ENCODE measurements around the gene NDUFB5. TPM values are rescaled to one million over a fixed set of nuclear protein-coding genes. Genes with fewer than 3 reads are reported as not detected.

NDUFB5 gene
- total RNA-seq, 4 donors from 2014 or later: 111 to 149 (median 122) TPM

DNA sequence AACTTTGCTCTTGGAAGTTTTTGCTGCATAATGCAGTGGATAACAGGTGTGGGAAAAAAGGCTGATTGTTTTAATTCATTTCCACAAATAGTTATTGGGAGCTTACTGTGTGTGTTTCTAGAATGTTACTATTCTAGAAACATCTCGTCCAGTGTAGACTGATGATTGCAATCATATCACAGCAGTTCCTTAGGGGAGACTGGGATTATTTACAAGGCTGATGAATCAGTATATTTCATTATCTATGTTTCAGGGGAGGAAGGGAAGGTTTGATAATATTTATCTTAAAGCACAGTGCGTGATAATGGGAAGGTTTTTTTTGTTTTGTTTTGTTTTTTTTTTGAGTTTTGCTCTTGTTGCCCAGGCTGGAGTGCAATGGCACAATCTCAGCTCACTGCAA, 50.6 kb downstream of the NDUFB5 start:
- H3K4me3 ChIP-seq (replicated peaks in 1 of 3): no peak overlapping the region

DNA sequence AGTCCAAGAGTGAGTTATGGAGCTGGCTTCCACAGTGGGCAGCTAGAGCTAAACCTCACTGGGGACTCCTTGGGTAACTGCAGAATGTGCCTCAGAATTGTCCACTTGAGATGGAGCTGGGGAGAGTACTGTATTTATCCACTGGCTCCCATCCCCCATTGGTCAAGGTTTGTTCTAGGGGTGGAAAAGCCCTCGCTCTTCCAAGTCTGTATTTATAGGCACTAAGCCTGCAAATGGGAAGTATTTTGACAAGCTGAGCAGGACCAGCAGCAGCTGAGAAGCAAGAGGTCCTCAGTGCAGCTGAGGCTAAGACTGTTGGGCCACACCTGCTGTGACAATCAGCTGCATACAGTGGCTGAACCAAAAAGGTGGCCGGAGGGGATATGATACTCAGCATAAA, 54.0 kb downstream of the NDUFB5 start:
- intact Hi-C loops (cut with DNase I): no loop called here
- no peak for DNase-seq
- no peak for TF ChIP-seq POLR2A (IDR thresholded peaks at IDR 0.05)
- TF ChIP-seq, protein P1, sequence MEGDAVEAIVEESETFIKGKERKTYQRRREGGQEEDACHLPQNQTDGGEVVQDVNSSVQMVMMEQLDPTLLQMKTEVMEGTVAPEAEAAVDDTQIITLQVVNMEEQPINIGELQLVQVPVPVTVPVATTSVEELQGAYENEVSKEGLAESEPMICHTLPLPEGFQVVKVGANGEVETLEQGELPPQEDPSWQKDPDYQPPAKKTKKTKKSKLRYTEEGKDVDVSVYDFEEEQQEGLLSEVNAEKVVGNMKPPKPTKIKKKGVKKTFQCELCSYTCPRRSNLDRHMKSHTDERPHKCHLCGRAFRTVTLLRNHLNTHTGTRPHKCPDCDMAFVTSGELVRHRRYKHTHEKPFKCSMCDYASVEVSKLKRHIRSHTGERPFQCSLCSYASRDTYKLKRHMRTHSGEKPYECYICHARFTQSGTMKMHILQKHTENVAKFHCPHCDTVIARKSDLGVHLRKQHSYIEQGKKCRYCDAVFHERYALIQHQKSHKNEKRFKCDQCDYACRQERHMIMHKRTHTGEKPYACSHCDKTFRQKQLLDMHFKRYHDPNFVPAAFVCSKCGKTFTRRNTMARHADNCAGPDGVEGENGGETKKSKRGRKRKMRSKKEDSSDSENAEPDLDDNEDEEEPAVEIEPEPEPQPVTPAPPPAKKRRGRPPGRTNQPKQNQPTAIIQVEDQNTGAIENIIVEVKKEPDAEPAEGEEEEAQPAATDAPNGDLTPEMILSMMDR (IDR thresholded peaks at IDR 0.05): no peak
- H3K4me1 ChIP-seq: peaks cover 13 to 28% of the 10 kb centered on the region in 2 donors
- no peak overlapping the region for H3K27ac ChIP-seq
- 57 to 86% methylated on average over 2 of the region's 2 CpGs for WGBS, 2 donors
- H3K9me3 ChIP-seq: no peaks in the 10 kb centered on the region
- H3K36me3 ChIP-seq: no peaks in the 10 kb centered on the region
- no peaks in the 10 kb centered on the region for H3K27me3 ChIP-seq
- no peak overlapping the region for H3K4me3 ChIP-seq (replicated peaks in 1 of 3)

More for the DNA sequence above, 50.6 kb downstream of the NDUFB5 start:
- intact Hi-C loops (cut with DNase I): no loop called here
- 95% methylated on average over 2 of the region's 2 CpGs for WGBS, 2 donors
- Histone ChIP-seq H3K36me3 (no peaks in the 10 kb centered on the region), H3K4me1 (peaks cover 0 to 12% of the 10 kb centered on the region in 2 donors), H3K27ac (no peak overlapping the region), H3K9me3 (no peaks in the 10 kb centered on the region), H3K27me3 (no peaks in the 10 kb centered on the region)
- DNase-seq: no peak
- TF ChIP-seq, protein P1 (IDR thresholded peaks at IDR 0.05): no peak
- no peak for TF ChIP-seq POLR2A (IDR thresholded peaks at IDR 0.05)

DNA sequence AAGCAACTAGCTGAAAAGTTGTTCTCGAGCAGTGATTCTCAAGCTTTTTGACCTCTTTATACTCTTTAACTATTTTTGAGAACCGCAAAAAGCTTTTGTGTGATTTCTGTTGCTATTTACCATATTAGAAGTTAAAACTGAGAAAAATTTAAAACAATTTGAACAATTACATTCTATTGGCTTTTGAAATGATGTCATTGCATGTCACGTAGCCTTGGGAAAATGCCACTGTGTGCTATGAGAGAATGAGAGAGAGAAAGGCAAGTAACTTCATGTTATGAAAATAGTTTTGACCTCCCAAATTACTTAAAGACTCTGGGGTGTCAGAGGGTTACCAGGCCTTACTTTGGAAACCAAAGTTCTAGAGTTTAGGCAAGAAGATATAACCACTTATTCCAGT, 56.3 kb downstream of the NDUFB5 start:
- intact Hi-C loops (cut with DNase I): no loop called here
- no peak overlapping the region for H3K27ac ChIP-seq
- H3K27me3 ChIP-seq: no peaks in the 10 kb centered on the region
- 81 to 85% methylated on average over 3 of the region's 3 CpGs for WGBS, 2 donors
- TF ChIP-seq POLR2A (IDR thresholded peaks at IDR 0.05): no peak
- TF ChIP-seq, protein P1 (IDR thresholded peaks at IDR 0.05): no peak
- H3K36me3 ChIP-seq: no peaks in the 10 kb centered on the region
- no peak overlapping the region for H3K4me3 ChIP-seq (replicated peaks in 1 of 3)
- peaks cover 19 to 22% of the 10 kb centered on the region in 2 donors for H3K4me1 ChIP-seq
- H3K9me3 ChIP-seq: no peaks in the 10 kb centered on the region
- no peak for DNase-seq

DNA sequence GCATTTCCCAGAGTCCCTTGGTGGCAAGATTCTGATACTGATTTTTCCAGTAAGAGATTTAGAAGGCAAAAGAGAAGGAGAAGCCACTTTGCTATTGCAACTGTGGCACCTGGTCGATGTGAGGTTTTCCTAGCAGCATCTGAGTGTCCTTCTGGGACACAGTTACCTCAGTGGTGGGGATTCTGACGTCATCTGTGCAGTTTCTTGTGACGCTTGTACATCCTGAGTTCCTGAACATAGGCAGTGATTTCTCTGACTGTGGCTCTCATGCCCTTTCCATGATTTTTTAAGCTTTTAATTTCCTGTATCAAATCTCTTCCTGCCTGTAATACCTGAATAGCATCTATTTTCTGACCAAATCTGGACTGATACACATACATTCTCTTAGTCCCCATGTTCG, 57.2 kb downstream of the NDUFB5 start:
- no peaks in the 10 kb centered on the region for H3K36me3 ChIP-seq
- H3K27me3 ChIP-seq: no peaks in the 10 kb centered on the region
- H3K27ac ChIP-seq: no peak overlapping the region
- TF ChIP-seq, protein P1 (IDR thresholded peaks at IDR 0.05): no peak
- no peak for TF ChIP-seq POLR2A (IDR thresholded peaks at IDR 0.05)
- H3K9me3 ChIP-seq: no peaks in the 10 kb centered on the region
- no peak for DNase-seq
- 52 to 60% methylated on average over 4 of the region's 4 CpGs for WGBS, 2 donors
- peaks cover 28 to 30% of the 10 kb centered on the region in 2 donors for H3K4me1 ChIP-seq
- no peak overlapping the region for H3K4me3 ChIP-seq (replicated peaks in 1 of 3)
- intact Hi-C loops (cut with DNase I): no loop called here

DNA sequence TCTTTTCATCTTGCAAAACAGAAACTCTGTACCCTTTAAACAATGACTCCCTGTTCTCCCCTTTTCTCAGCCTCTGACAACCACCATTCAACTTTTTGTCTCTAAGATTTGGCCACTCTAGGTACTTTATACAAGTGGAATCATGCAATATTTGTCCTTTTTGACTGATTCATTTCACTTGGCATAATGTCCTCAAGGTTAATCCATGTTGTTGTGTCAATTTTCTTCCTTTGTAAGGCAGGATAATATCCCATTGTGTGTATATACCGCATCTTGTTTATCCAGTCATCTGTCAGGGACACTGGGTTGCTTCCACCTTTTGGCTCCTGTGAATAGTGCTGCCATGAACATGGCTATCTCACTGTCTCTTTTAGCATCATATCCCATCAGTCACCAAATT, 58.5 kb downstream of the NDUFB5 start:
- intact Hi-C loops (cut with DNase I): no loop called here
- Histone ChIP-seq H3K36me3 (no peaks in the 10 kb centered on the region), H3K9me3 (no peaks in the 10 kb centered on the region), H3K4me1 (peaks cover 36 to 41% of the 10 kb centered on the region in 2 donors), H3K27me3 (no peaks in the 10 kb centered on the region), H3K4me3 (replicated peaks in 1 of 3) (no peak overlapping the region), H3K27ac (no peak overlapping the region)
- 80 to 88% methylated on average over 1 of the region's 1 CpG for WGBS, 2 donors
- no peak for DNase-seq
- TF ChIP-seq, protein P1 (IDR thresholded peaks at IDR 0.05): no peak
- TF ChIP-seq POLR2A (IDR thresholded peaks at IDR 0.05): no peak

Measured in thyroid gland (tissue), 4 donors.